ENCODE measurements around the gene TIMP3.

GRCh38 chr22:32832174-32832573, 30.7 kb downstream of the TIMP3 start:
- TF ChIP-seq POLR2A (IDR thresholded peaks at IDR 0.05; ENCODE audit: low read depth, low read length) (no peak), CTCF (IDR thresholded peaks at IDR 0.05; ENCODE audit: extremely low read depth in 1 of 2, insufficient read depth in 1 of 2, low read depth in 1 of 2, low read length in 2 of 2) (no peak)
